GM19395 (cell line): Measurements from ENCODE around the gene ATP1A3.
"Not testable (repeated sequence)": the region's sequence is repeated elsewhere in the genome, so short reads cannot be mapped to it uniquely, and the experiment has no call there.

Source experiments
- ATAC-seq: cut with Tn5 transposase; IDR thresholded peaks from one replicate; pipeline ENCODE4 v1.9.1; 2021; ENCODE audit warnings: mild to moderate bottlenecking, moderate library complexity; ENCODE audit not compliant: unreplicated experiment

ATP1A3 gene

DNA sequence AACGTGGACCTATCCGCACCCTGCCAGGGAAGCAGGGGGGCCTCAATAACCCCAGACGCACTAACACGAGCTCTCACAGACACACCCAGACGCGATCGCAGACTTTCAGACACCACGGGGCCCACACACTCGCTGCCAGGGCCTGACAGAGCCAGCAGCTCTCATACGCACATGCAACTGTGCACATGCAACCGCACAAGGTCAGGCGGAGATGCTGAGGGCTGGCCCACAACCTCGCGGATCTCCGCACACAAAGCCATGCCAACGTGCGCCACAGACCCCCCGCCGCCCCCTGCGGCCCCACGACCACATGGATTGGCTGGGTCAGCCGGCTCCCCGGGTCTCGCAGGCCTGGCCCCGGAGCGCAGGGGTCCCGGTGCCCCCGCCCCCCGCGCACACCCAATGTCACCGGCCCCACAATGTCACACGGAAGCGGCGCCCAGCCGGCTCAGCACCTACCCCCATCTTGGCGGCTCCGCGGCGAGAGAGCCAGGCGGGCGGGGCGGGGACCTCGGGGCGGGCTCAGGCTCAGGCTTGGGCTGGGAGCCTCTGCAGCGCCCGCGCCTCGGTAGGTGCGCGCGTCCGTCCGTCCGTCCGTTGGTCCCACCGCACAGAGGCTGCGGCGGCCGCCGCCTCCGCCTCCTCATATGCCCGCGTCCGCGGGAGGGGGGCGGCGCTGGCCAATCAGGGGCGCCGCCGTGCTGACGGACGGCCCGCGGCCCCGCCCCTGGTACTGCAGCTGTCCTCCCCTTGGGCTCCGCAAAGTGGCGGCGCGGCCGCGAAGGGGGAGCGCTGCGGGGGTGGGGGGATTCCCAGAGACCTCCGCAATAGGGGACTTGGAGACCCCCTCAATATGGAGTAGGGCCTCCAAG, at the start of gene ATP1A3:
Gene ATP1A3, minus strand, starts transcription at position 619 of the 872 bp plus-strand sequence. Its CDS starts 154 bp downstream, at position 465.
- no peak for ATAC-seq

GRCh38 chr19:42042455-42043170, 48.6 kb upstream of the ATP1A3 start:
- no peak for ATAC-seq

DNA sequence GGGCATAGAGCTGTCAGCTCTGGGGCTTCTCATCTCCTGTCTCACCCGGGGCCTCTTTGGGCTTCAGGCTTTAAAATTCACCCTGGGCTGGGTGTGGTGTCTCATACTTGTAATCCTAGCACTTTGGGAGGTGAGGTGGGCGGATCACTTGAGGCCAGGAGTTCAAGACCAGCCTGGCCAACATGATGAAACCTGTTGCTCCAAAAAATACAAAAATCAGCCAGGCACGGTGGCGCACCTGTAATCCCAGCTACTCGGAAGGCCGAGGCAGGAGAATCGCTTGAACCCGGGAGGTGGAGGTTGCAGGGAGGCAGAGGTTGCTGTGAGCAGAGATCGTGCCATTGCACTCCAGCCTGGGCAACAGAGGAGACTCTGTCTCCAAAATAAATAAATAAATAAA, 46.5 kb upstream of the ATP1A3 start:
- ATAC-seq, result not testable (repeated sequence)

DNA sequence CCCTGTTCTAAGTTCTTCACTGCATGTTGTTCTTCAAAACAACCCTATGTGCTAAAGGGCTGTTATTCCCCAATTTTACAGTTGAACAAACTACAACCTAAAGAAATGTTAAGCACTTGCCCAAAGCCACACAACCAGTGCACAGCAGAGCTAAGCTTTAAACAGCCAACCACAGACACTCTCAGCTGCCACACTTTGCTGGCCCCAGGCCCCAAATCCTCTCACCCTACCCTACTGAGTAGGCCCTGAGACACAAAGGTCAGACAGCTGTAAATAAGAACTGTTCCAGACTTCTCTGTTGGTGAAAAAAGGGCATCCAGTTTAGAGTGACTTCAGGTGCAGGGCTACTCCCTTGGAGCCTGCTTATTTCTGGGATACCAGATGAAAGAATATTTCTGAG, 46.0 kb upstream of the ATP1A3 start:
- no peak for ATAC-seq

DNA sequence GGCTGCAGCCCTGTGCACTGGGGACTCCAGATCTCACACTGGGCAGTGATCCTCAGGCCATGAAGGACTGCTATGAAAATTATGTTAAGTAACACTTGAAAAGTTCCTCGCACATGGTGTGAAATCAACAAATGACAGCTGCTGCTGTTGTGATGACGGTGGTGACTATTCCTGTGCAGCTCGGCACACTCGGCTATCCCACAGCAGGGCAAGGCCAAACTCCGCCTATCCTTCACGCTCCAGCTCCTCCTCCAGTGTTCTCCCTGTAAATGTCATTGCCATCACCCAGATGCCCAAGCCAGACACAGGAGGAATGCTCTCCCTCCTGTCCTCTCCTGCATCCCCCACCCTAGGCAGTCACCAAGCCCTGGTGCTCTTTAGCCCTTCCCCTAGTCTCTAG, 44.6 kb upstream of the ATP1A3 start:
- ATAC-seq, result no peak

- ATAC-seq, result no peak
These were observed 43.6 kb upstream of the ATP1A3 start for GRCh38 chr19:42037649-42038048.

- not testable (repeated sequence) for ATAC-seq
These were observed 40.8 kb upstream of the ATP1A3 start for GRCh38 chr19:42034640-42035391.

DNA sequence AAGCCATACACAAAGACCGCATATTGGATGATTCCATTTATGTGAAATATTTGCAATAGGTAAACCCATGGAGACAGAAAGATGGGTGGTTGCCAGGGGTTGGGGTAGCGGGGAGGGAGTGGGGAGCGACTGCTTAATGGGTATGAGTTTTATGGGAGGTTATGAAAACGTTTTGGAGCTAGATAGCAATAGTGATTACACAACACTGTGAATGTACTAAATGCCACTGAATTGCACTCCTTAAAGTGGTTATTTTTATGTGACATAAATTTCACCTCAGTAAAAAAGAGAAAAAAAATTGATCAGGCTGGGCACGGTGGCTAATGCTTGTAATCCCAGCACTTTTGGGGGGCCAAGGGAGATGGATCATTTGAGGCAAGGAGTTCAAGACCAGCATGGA, 39.4 kb upstream of the ATP1A3 start:
- ATAC-seq, result no peak

- no peak for ATAC-seq
These were observed 38.4 kb upstream of the ATP1A3 start for GRCh38 chr19:42032431-42032830.

- ATAC-seq, result no peak
These were observed 36.8 kb upstream of the ATP1A3 start for GRCh38 chr19:42030645-42031440.

GRCh38 chr19:42028304-42029216, 34.5 kb upstream of the ATP1A3 start:
- no peak for ATAC-seq

DNA sequence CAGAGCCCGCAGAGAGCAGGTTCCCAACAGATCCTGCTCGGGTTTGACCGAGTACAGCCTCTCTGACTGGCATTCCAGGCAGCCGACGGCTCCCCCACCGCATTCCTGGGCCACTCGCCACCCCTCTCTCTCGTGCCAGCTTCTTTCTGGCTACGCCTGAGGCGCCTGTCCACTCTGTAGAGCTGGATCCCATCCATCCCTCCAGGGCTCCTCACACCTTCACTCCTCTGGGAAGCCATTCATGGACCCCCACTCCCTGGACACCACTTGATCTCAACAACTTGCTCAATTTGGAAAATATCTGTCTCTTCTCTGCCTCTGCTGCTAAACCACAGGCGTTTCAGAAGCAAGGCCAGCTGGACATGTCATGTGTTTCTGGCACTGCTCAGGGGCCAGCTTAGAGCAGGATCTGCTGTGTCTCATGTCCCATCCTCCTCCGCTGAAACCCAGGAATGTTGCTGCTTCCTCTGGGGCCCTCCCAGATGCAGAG, 30.6 kb upstream of the ATP1A3 start:
- no peak for ATAC-seq

DNA sequence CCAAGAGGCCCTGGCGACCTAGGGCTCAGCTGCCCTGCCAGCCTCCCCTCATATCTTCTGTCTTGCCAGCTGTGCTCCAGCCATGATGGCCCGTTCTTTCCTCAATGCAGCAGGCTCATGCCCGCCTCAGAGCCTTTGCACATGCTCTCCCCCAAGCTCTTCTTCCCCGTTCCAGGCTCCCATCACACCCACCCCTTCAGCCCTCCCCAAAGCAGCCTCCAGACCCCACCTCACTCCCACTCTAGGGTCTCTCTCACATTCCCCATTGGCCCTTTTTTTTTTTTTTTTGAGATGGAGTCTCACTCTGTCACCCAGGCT, 29.9 kb upstream of the ATP1A3 start:
- ATAC-seq, result no peak

DNA sequence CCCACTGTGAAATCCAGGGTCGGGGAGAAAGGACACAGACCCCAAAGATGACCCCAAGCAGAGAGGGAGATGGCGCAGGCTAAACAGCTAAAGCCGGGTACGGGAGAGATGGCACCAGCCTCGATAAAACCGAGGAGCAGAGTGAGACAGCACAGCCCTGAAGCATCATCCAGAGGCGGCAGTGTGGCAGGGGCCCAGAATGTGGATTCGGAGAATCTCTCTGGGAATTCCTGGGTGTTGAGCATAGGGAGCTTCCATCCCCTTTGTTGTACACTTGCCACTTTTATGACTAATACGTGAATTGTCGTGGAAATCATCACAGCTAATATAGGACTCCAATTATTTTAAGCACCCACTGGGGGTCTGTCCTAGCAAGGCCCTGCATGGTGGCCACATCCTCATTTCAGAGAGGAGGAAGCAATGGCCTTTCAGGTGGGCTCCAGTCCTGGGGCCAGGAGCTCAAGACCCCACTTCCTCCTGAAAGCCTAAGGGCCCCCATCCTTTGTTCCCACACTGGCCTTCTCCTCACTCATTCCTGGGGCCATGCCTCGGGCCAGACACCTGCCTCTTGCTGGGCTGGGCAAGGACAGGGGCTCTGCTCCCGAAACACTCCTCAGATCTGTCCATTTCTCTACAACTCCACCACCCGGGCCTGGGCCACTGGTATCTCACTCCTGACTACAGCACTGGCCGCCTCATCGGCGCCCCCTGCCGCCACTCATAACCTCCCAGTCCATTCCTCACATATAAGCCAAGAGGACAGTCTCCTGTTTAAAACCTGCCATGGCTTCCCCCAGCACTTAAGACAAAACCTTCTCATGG, 29.3 kb upstream of the ATP1A3 start:
- no peak for ATAC-seq

- ATAC-seq, result no peak
These were observed 28.6 kb upstream of the ATP1A3 start for GRCh38 chr19:42022616-42023015.

- ATAC-seq, result no peak
These were observed 27.2 kb upstream of the ATP1A3 start for GRCh38 chr19:42021185-42021584.

DNA sequence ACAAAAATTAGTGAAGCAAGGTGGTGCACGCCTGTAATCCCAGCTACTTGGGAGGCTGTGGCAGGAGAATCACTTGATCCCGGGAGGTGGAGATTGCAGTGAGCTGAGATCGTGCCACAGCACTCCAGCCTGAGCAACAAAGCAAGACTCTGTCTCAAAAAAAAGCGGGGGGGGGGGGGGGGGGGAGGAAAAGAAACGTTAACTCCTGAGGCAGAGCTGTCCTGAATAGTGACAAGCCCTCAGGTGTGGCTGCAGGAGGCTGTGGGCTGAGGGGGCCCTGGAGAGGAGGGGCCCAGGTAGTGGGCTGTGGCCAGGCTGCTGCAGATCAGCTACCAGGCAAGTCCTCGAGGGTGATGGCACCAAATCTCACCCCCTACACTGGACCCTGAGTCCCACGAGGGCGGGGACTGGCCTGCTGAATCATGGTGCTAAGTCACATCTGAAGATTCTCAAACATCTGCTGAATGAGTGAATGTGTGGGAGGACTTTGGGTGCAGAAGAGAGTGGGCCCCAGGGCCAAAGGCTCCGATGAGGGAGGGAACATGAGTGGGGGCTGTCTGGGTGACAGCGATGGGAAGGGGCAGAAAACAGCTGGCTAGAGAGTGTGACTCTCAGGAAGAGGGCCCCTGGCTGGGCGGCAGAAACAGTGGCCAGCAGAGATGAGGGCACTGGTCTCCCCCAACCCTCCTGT, 24.6 kb upstream of the ATP1A3 start:
- no peak for ATAC-seq

- no peak for ATAC-seq
These were observed 23.0 kb upstream of the ATP1A3 start for GRCh38 chr19:42017040-42017439.
